H7 (cell line): ENCODE measurements around the gene FRMD4A. TPM values are rescaled to one million over a fixed set of nuclear protein-coding genes. Genes with fewer than 3 reads are reported as not detected.

ENCODE experiments used
- DNase-seq: peaks from one replicate; pipeline ENCODE4 v3.0.0; 2012
- H3K27me3 ChIP-seq: 2 replicates; pipeline ENCODE4 v1.6.0; 2011; ENCODE audit warnings: mild to moderate bottlenecking, low read length; ENCODE audit not compliant: control insufficient read depth, insufficient read depth
- H3K36me3 ChIP-seq: replicated peaks from 2 replicates; pipeline ENCODE4 v1.5.1; 2011; ENCODE audit warnings: low read length; ENCODE audit not compliant: control insufficient read depth, insufficient read depth
- H3K4me3 ChIP-seq: 2 replicates; pipeline ENCODE4 v1.5.1; 2011; ENCODE audit warnings: low read depth, mild to moderate bottlenecking, control low read depth, low read length, moderate library complexity; ENCODE audit not compliant: insufficient read depth
- total RNA-seq: library from RNA; depleted of rRNA; stranded (reverse); fragments of >200 nt; shearing (Covaris generic); gene quantifications from 2 replicates; pipeline ENCODE4 v1.2.3, GENCODE V29; 2014

The FRMD4A gene
- total RNA-seq, 1 experiment from 2014 or later: 10.8 TPM

DNA sequence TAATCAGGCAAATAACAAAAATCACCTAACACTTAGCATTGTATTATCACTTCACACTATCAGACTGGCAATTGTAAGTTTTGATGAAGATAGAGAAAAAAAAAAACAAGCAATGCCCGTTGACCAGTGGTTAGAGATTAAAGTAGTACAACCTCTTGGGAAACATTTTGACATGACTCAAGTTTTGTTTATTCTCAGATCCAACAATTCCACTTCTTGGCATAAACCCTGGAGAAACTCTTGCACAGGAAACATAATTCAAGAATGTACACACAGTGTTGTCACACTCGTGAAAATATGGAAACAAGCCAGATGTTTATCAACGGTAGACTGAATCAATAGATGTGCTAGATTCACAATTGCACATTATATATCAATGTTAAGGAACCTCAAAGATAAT, 37.2 kb downstream of the FRMD4A start:
- Histone ChIP-seq H3K27me3 (no peaks in the 10 kb centered on the region), H3K36me3 (no peaks in the 10 kb centered on the region), H3K4me3 (no peak overlapping the region)
- no peak for DNase-seq

DNA sequence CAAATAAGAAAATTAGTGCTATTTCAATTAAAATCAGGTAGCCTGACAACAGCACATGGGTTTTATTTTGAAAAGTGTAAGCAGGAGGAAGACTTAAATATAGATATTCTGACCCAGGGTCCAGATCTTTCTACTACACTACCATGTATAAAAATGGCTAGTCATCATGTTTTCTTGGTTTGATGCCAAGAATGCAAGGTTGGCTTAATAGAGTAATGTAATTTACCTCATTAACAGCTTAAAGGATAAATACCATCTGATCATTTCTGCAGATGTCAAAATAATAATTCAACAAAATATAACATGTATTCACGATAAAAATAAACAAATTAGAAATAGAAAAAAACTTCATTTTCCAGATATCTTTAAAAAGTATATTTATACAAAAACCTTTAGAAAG, 39.4 kb downstream of the FRMD4A start:
- H3K27me3 ChIP-seq: no peaks in the 10 kb centered on the region
- no peaks in the 10 kb centered on the region for H3K36me3 ChIP-seq
- no peak for DNase-seq
- H3K4me3 ChIP-seq: no peak overlapping the region

DNA sequence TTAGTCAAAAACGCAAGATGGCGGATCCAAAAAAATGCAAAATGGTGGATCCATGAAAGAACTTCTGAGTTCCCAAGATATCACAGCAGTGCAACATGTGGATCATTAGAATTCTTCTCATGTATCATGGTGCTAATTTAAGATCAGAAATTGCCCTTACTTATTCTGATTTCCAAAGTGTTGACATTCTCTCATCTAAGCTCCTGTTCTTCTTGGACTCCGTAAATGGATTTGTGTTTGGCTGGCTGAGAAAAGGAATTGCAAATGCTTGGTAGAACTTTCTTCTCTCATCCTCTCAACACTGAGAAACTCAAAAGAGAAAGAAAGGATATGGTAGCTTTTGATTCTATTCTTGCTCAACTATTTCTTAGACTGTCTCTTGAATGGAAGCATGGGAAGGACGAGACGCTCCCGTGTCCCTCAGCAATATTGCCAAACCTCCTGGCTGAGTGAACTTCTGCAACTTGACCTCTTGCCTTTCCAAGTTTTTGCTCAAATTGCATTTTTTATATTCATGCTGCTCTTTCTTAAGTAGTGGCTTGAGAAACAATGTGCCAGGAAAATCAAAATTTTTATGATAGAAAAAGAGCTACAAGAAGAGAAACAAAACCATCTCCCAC, 44.7 kb downstream of the FRMD4A start:
- no peaks in the 10 kb centered on the region for H3K36me3 ChIP-seq
- no peak for DNase-seq
- no peak overlapping the region for H3K4me3 ChIP-seq
- no peaks in the 10 kb centered on the region for H3K27me3 ChIP-seq

DNA sequence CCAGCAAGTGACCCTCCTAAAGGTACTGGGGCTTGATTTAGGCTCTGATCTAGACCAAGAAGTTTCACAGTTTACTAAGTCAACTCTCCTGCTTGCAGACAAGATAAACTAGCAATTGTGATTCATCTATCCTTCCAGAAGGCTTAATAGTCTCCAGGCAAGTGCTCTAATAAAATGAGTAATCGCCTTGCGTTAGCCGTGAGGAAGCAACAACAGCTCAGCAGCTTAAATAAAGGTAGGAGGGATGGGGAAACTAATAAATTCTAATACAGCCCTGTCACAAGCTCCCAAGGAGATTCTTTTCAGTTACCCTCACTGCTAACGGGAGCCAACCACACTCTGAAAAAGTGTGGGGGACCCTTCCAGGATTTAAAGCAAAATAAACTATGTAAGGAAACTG, 48.4 kb downstream of the FRMD4A start:
- Histone ChIP-seq H3K4me3 (no peak overlapping the region), H3K27me3 (no peaks in the 10 kb centered on the region), H3K36me3 (no peaks in the 10 kb centered on the region)
- no peak for DNase-seq

DNA sequence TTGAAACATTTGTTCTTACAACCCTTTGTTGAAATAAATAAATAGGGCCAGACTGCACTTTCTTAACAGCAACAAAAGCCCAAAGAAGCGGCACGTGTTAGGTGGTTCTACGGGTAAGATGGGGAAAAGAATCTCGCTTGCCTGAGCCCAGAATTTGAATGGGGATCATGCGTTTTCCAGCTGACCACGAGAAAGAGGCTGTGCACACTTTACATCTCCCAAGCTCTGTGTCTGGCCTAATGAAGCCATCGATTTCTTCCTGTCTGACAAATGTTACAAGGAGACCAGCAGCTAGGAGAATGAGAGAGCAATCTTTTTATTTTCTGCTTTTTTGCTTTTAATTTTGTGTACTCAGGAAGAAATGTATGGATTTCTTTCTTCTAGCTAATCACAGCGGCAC, 52.2 kb downstream of the FRMD4A start:
- Histone ChIP-seq H3K27me3 (no peaks in the 10 kb centered on the region), H3K4me3 (no peak overlapping the region), H3K36me3 (no peaks in the 10 kb centered on the region)
- no peak for DNase-seq

DNA sequence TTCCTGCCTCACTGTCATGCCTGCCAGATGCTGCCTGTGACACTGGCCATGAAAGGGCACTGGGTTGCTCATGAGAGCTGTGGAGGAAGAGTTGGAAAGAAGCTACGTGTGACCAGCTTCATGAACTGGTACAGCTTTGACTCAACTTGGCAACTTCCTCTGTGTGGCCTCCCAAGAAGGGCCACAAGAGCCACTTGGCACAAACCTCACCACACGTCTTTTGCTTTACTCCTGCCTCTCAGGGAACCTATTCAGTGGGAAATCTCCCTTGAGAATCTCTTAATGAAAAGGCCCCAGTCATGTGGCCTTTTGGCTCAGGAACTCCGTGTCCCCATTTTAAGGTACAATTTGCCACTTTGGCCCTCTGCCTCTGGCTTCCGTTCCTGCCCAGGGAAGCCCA, 54.5 kb downstream of the FRMD4A start:
- Histone ChIP-seq H3K4me3 (no peak overlapping the region), H3K27me3 (no peaks in the 10 kb centered on the region), H3K36me3 (no peaks in the 10 kb centered on the region)
- no peak for DNase-seq

DNA sequence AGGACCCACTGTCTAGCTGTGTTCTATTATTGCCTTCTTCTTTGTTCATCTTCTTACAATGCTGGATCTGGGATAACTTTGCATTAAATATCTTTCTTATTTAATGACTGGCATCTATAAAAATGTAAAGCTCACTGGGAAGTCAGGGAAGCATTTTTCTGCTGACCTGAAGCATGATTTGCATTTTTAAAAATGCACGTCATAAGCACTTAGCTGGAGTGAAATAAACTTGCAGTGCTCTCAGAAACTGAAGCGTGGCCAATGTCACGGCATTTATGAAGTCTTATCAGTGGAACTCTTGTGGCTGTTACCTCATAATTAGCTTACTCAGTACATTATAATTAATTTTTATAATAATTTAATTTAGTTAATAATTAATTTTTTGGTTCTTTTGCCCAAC, 59.1 kb downstream of the FRMD4A start:
- DNase-seq: no peak
- no peaks in the 10 kb centered on the region for H3K36me3 ChIP-seq
- no peak overlapping the region for H3K4me3 ChIP-seq
- H3K27me3 ChIP-seq: no peaks in the 10 kb centered on the region

DNA sequence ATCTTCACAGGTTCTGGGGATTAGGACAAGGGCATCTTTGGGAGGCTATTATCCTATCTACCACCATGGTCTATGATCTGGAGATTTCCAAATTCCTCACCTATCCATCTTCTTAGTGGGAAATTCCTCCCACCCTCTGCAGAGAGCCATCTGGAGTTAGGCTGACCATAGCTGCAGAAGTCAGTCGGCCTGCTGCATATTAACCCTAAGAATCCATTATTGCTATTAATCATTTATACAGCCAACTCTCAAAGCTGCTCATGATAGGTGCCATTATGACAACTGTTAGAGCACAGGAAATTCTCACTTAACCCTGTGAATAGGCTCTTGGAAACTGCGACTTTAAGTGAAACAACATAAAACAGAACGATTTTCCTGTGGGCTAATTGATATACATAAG, 60.4 kb downstream of the FRMD4A start:
- Histone ChIP-seq H3K27me3 (no peaks in the 10 kb centered on the region), H3K4me3 (no peak overlapping the region), H3K36me3 (no peaks in the 10 kb centered on the region)
- no peak for DNase-seq

DNA sequence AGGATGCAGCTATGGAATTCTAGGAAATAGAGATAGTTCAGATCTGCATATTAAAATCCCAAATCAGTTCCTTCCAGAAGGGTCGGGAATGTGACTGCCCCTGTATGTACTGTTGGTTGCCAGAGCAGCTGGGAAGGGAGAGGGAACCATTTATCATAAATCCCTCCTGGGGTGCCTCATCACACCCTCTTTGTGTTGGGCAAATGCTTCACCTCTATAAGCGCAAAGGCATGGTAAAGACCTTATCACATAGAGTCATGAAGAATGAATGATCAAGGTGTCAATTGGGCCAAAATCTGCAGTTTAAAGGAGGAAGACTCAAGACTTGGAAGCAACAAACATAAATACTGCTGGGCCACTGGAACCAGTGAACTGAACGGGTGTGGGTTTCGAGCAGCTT, 65.0 kb downstream of the FRMD4A start:
- no peak overlapping the region for H3K4me3 ChIP-seq
- DNase-seq: no peak
- H3K36me3 ChIP-seq: no peaks in the 10 kb centered on the region
- H3K27me3 ChIP-seq: no peaks in the 10 kb centered on the region

DNA sequence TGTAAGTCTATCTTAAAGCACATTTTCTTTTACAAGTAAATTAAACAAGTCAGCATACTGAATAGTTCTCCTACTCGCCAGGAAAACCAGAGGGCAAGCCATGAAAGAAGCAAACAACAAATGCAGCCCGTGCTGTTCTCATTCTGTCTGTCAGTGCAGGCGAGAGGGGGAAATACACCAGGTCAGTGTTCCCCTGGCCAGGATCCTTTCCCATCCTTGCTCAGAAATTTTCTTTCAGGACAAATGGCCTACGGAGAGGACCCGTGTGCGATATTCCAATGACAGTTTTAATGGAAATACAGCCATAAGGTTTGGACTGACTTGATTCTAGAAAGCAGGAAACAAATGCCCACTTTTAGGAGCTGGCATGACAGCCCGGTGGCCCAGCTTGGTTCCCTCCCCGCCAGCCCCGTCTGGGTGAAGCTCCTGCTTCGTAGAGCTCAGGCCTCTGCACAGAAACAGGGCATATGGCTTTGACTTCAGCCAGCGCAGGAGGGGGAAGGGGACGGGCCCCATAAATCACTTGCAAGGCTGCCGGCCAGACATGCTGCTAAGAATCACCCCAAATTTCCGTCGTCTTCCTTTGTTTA, 67.8 kb downstream of the FRMD4A start:
- H3K27me3 ChIP-seq: no peaks in the 10 kb centered on the region
- no peak for DNase-seq

DNA sequence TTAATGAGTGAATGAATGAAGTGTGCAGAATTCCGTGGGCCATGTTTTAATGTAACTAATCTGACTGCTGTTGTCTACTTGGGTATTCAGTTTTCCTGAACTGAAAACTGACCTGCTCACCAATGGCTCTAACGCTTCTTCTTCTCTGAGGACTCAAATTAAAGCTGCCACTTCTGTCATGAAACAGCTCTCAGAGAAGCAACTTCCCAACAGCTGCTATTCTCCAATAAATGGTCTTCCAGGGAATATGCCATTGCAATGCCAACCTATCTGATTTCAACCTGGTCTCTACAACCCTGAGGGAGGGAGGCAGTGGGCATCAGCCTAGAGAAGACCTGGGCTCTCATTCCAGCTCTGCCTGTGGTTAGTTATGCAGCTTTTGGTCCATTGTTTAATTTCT, 69.4 kb downstream of the FRMD4A start:
- Histone ChIP-seq H3K27me3 (no peaks in the 10 kb centered on the region), H3K4me3 (no peak overlapping the region), H3K36me3 (no peaks in the 10 kb centered on the region)
- no peak for DNase-seq

More for the DNA sequence above, 67.8 kb downstream of the FRMD4A start:
- no peaks in the 10 kb centered on the region for H3K36me3 ChIP-seq
- H3K4me3 ChIP-seq: no peak overlapping the region

DNA sequence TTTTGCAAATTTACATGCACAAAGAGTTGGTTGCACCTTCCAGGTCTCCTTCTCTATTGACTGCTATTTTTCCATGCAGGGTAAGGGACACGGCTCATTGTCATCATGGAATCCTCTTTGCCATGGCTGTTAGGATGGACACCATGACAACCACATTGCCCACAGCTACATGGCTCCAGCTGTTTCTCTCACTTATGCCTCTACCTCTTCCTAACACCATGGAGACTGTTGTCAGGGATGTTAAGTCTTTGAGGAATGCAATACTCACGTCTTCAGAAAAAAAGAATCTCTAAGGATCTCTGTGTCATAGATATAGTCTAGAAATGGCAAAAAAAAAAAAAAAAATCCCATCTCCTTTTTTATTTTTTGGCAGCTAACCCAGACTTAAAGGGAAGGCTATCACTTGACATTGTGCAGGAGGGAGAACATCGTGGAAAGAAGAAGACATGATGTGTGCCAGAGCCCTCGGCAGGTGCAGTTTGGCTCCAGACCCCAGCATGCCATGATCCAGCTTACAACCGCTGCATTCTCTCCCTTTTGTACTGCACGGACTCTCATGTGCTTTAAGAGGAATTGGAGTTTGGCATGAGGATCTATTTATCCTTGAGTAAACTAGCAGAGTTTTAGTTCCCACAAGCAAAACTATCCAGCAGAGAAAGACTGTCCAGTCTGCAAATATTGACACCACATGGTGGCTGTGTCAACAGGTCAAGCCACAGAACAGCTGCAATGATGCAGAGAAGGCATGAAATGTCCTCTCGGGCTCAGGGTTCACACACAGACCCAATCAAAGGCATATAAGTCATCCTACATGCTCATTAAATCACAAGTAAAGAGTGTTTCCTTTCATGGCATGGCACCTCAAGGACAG, 70.8 kb downstream of the FRMD4A start:
- Histone ChIP-seq H3K4me3 (no peak overlapping the region), H3K36me3 (no peaks in the 10 kb centered on the region), H3K27me3 (no peaks in the 10 kb centered on the region)
- DNase-seq: no peak

DNA sequence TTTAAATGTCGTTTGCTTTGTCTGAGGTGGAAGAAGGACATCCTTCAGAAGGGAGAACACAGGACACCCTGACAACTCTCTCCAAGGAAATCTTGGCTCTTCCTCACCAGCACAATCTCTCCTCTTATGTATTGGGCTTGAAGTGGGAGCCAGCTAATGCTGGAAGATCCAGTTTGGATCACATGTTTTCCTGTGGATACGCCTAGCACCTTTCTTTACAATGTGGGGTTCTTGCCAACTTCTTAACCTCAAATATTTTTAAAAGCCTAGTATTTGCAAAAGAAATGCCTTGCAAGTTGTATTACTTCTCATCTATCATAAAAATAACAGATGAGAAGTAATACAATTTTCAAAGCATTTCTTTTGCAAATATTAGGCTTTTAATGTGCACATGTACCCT, 76.4 kb downstream of the FRMD4A start:
- Histone ChIP-seq H3K4me3 (no peak overlapping the region), H3K27me3 (no peaks in the 10 kb centered on the region), H3K36me3 (no peaks in the 10 kb centered on the region)
- DNase-seq: no peak

DNA sequence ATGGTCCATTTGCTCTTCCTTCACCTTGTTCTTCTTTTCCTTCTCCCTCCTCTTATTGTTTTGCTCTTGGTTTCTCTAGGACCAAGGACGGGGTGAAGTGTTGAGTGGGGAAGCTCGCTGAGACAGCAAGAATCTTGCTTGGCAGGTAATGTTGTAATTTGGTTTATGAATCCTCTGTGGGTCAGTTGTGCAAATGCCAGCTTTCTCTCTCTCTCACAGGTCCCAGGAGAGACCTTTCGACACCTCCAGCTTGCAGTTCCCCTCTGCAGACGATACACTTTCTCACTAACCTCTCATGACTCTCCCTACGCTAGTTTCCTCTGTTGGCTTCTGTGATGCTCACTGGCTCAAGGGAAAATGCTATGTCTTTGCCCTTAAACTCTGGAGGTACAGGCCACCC, 77.0 kb downstream of the FRMD4A start:
- DNase-seq: no peak
- H3K27me3 ChIP-seq: no peaks in the 10 kb centered on the region
- H3K4me3 ChIP-seq: no peak overlapping the region
- H3K36me3 ChIP-seq: no peaks in the 10 kb centered on the region

DNA sequence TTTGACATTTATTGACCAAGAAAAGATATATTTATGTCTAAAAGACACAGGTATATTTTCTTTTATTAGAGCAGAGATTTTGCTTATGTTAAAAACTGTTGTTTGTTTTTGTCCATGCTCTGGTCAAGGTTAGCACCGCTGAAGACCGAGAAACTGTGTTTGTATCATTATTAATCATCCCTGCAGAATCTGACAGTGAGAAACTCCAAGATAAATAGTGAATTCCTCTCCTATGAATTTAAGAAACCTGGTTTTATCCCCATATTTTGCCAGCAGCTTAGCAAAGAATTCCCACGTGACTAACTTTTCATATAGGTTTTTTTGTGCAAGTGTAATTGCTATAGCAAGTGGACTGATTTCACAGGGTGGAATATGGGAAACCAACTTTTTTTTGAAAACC, 77.6 kb downstream of the FRMD4A start:
- Histone ChIP-seq H3K27me3 (no peaks in the 10 kb centered on the region), H3K4me3 (no peak overlapping the region), H3K36me3 (no peaks in the 10 kb centered on the region)
- DNase-seq: no peak
